GM10248 (cell line): ENCODE data around the gene GET4.

Experiments used
- CTCF ChIA-PET: fragments of 300-600 bp; sonication (Branson Sonifier 250); formaldehyde crosslinking; extraction: SDS; loops from one replicate; lab custom pipeline; 2021; ENCODE audit warnings: antibody characterized with exemption; lab: Yijun Ruan, JAX
- POLR2A ChIA-PET: fragments of 350-650 bp; sonication (Branson Sonifier 250); formaldehyde crosslinking; extraction: SDS; loops from one replicate; lab custom pipeline; 2020; ENCODE audit warnings: antibody characterized with exemption; lab: Yijun Ruan, JAX
- DNase-seq: peaks from one replicate; pipeline ENCODE4 v3.0.0; 2012; ENCODE audit errors: extremely low spot score
- TF ChIP-seq, protein P1 (sequence below): IDR thresholded peaks from 2 replicates; pipeline ENCODE4 v1.5.1; 2012; ENCODE audit warnings: mild to moderate bottlenecking, low read depth; ENCODE audit errors: extremely low read depth, missing control alignments, control extremely low read depth

The GET4 gene

DNA sequence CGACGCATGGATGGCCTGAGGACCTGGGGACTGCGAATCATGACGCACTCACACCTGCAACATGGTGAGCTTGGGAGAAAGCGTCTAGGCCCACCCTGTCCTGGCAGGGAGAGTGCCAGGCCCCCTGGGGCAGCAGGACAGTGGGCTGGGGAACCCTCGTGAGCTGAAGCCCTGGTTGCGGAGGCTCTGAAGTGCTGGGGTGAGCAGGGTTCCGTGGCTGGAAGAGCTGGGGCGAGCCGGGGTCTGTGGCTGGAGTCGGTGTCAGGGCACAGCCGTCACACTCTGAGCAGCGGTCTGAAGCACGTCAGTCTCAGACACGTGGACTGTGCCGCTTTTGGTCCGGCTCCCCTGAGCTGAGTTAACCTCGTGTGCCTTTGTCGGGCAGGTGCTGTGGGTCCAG, 39.4 kb upstream of the GET4 start:
- CTCF ChIA-PET: interaction anchor here (1.0 to 3.4 kb wide), 3 partner anchors 10 to 50 kb away, joined by 4 to 17 read pairs (median 5); no protein-coding TSS in a partner anchor
- DNase-seq: no peak
- POLR2A ChIA-PET: no interaction called here
- TF ChIP-seq, protein P1, sequence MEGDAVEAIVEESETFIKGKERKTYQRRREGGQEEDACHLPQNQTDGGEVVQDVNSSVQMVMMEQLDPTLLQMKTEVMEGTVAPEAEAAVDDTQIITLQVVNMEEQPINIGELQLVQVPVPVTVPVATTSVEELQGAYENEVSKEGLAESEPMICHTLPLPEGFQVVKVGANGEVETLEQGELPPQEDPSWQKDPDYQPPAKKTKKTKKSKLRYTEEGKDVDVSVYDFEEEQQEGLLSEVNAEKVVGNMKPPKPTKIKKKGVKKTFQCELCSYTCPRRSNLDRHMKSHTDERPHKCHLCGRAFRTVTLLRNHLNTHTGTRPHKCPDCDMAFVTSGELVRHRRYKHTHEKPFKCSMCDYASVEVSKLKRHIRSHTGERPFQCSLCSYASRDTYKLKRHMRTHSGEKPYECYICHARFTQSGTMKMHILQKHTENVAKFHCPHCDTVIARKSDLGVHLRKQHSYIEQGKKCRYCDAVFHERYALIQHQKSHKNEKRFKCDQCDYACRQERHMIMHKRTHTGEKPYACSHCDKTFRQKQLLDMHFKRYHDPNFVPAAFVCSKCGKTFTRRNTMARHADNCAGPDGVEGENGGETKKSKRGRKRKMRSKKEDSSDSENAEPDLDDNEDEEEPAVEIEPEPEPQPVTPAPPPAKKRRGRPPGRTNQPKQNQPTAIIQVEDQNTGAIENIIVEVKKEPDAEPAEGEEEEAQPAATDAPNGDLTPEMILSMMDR: no peak

DNA sequence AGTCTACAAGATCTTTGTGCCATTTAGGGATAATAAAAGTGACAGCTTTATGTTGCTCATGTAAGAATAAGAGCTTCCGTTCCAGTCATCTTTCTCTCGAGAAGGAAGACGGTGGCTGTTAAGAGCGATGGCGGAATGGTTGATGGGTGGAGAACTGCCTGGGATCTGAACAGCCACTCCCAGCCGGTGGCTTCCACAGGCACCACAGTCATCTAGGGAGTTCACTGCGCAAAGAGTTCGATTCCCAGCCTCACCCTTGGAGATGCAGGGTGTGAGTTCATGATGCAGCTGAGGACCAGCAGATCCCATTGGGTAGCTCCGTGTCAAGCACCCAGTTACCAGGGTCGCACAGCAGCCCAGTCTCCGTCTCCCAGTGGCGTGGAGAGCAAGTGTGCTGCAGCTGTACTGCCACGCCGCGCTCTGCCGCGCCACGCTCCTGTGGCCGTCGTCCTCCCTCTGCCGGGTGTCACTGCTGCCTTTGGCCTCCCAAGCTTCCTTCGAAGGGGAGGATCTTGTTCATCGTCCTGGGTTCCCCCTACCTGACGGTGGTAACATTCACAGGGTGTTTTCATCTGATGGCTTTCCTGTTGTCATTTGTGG, 36.3 kb upstream of the GET4 start:
- CTCF ChIA-PET: interaction anchor here (1.2 to 1.3 kb wide), 2 partner anchors 12 to 17 kb away, joined by 3 to 4 read pairs; no protein-coding TSS in a partner anchor
- TF ChIP-seq, protein P1: no peak
- POLR2A ChIA-PET: interaction anchor here (0.7 kb wide), 1 partner anchor 282 kb away, joined by 3 read pairs; no protein-coding TSS in a partner anchor
- no peak for DNase-seq

DNA sequence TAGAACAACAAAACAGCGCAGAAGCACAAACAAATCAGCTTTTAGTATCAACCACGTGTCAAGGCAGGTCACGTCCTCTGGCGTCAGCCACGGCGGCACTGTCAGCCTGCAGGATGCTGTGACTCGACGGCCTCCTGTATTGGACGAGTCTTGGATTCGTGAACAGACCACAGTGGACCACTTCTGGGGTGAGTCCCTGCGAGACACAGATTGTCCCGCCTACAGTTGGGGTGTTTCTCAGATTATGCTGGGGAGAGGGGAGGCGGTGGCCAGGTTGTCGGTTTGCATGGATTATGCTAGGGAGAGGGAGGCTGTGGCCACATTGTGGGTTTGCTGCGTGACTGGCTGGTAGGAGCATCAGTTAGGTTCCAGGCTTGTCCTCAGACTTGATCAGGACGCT, 34.4 kb upstream of the GET4 start:
- POLR2A ChIA-PET: no interaction called here
- TF ChIP-seq, protein P1: no peak
- CTCF ChIA-PET: interaction anchor here (0.7 to 1.5 kb wide), 2 partner anchors 31 to 32 kb away, joined by 3 read pairs; no protein-coding TSS in a partner anchor
- no peak for DNase-seq

DNA sequence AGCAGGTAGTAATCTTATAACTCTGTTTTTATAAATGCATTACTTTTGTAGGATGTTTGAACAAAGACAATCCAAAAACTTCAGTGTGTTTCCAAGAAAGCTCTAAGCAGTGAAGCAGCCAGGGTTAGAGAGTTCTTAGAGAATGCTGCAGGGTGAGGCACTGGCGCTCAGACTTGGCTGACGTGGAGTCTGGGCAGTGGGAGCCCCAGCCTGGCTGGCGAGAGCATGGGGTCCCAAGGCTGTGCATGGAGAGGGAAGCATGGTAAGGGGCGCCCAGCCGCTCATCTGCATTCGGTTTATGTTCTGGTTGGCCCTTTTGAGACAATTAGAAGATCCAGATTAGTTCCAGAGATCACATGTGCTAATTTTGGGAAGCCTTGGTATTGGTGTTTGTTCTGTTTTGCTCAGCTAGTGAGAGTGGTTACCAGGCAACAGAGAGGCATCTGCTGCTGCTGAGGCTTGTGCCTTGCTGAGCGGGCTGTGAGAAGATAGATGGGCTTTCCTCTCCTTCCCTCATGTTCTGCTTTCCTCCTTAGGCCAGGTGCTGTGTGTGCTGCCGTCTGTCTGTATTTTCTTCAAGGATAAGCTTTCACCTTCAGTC, 33.8 kb upstream of the GET4 start:
- POLR2A ChIA-PET: interaction anchor here (0.6 kb wide), 1 partner anchor 124 kb away, joined by 3 read pairs; no protein-coding TSS in a partner anchor
- no peak for DNase-seq
- CTCF ChIA-PET: interaction anchor here (0.8 kb wide), 1 partner anchor 521 kb away, joined by 3 read pairs; no protein-coding TSS in a partner anchor
- TF ChIP-seq, protein P1: no peak

- ChIA-PET CTCF (interaction anchor here (0.8 kb wide), 1 partner anchor 522 kb away, joined by 3 read pairs; no protein-coding TSS in a partner anchor), POLR2A (interaction anchor here (0.6 kb wide), 1 partner anchor 123 kb away, joined by 3 read pairs; no protein-coding TSS in a partner anchor)
- DNase-seq: no peak
- TF ChIP-seq, protein P1: no peak
Observed at GRCh38 chr7:843230-843629, 33.1 kb upstream of the GET4 start.

GRCh38 chr7:844043-844442, 32.3 kb upstream of the GET4 start:
- POLR2A ChIA-PET: no interaction called here
- CTCF ChIA-PET: interaction anchor here (1.7 kb wide), 2 partner anchors 25 to 29 kb away, joined by 3 to 4 read pairs; no protein-coding TSS in a partner anchor
- DNase-seq: no peak
- TF ChIP-seq, protein P1: no peak
